OCI-LY3 (cell line): ENCODE results near the gene PALLD.

Source experiments
- CTCF ChIP-seq: fragments of 200-600, 300-600 bp; sonication (generic); IDR thresholded peaks from 2 replicates; pipeline ENCODE4 v1.5.1; 2014; ENCODE audit warnings: antibody characterized with exemption, low read length, low read depth
- EZH2phosphoT487 ChIP-seq: fragments of 200-600 bp; shearing (Covaris generic); IDR thresholded peaks from 2 replicates; pipeline ENCODE4 v1.6.1; 2018; ENCODE audit warnings: antibody characterized with exemption, mixed run types, low read depth

DNA sequence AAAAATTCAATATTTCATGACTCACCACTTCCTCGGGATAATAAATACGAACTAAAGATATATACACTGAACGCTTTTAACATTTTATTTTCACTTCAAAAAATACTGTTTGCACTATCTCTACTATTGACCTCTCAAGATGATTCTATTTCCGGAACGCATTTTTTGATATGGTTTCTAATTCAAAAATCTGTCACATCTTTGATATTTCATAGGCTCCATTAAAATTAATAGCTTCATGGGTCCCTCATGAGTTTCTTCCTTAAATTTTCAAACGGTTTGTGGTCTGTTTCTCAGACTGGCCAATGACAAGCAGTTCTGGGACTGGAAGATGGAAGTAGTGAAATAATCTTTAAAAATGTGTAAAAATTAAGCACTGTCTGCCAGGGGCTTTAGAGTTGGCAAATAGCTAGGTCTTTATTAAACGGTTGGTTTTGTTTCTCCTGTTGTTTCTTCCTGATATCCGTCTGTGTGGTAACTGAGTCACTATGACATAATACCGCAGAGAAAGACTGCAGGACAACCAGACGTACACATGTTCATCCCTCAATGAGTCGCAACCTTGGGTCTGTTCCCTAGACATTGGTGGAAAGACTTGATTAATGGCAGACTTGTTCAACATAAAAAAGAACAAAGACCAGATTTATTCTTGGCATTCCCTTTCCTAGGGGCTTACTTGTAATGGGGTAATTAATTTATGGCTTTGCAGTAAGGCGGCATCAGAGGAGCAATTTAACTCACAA is 133.8 kb downstream of the PALLD start:
- TF ChIP-seq CTCF (no peak), EZH2phosphoT487 (no peak)
